GM12878 (cell line): ENCODE results near the gene CRISP2. TPM values are rescaled to one million over a fixed set of nuclear protein-coding genes. Genes with fewer than 3 reads are reported as not detected.
"Not testable (repeated sequence)": the region's sequence is repeated elsewhere in the genome, so short reads cannot be mapped to it uniquely, and the experiment has no call there.

Experiments
- ATAC-seq: fragments of 200-7000 bp; cut with Tn5 transposase; 3 replicates; pipeline ENCODE4 v1.9.1; 2020; ENCODE audit warnings: mild to moderate bottlenecking, moderate library complexity
- BruUV-seq: library from RNA; stranded (reverse); fragments of 400-500 nt; replicated peaks from 2 replicates; lab custom pipeline; 2021; lab: Mats Ljungman, UMichigan
- CTCF ChIA-PET: fragments of 300-600 bp; sonication (Branson Sonifier 250); formaldehyde crosslinking; extraction: SDS; loops from one replicate; lab custom pipeline; 2021; ENCODE audit warnings: inconsistent platforms; lab: Yijun Ruan, JAX
- POLR2A ChIA-PET: fragments of 350-600 bp; formaldehyde crosslinking; extraction: SDS; loops from one replicate; lab custom pipeline; 2021; ENCODE audit warnings: inconsistent platforms; lab: Charles Lee
- RAD21 ChIA-PET: fragments of 300-600 bp; sonication (Branson Sonifier 250); formaldehyde crosslinking; loops from one replicate; lab custom pipeline; 2023; ENCODE audit warnings: antibody characterized with exemption; ENCODE audit not compliant: unreplicated experiment; lab: Charles Lee
- SMC1A ChIA-PET: fragments of 300-600 bp; sonication (Branson Sonifier 250); formaldehyde crosslinking; loops from one replicate; lab custom pipeline; 2023; ENCODE audit not compliant: unreplicated experiment, uncharacterized antibody; lab: Charles Lee
- DNase-seq: peaks from one replicate; pipeline ENCODE4 v3.0.0-alpha.2; 2011; ENCODE audit warnings: low read depth, low spot score
- FAIRE-seq: peaks from 3 replicates; lab custom pipeline; 2011; peaks lifted over from hg19 to GRCh38; lab: Jason Lieb, UNC
- H2AFZ ChIP-seq: 2 replicates; pipeline ENCODE4 v1.6.0; 2011; ENCODE audit warnings: low read depth, low read length, control low read depth; ENCODE audit not compliant: control insufficient read depth
- H3K27ac ChIP-seq: 2 replicates; pipeline ENCODE4 v1.5.1; 2011; ENCODE audit warnings: control low read depth; ENCODE audit not compliant: control insufficient read depth, insufficient read depth
- H3K27me3 ChIP-seq, 2 experiments: replicated peaks in 1 of 2; 2 replicates each; pipeline versions ENCODE4 v1.6.0 to v1.6.1; 2011; ENCODE audit warnings: low read length in 1 of 2; ENCODE audit not compliant: control insufficient read depth in 2 of 2, insufficient read depth in 2 of 2
- H3K36me3 ChIP-seq, 2 experiments: 2 replicates each; pipeline ENCODE4 v1.5.1; 2011; ENCODE audit warnings: low read length in 1 of 2; ENCODE audit not compliant: control insufficient read depth in 2 of 2, insufficient read depth in 2 of 2
- H3K4me1 ChIP-seq: 2 replicates; pipeline ENCODE4 v1.6.1; 2011; ENCODE audit warnings: mild to moderate bottlenecking, low read length, moderate library complexity, mixed read lengths; ENCODE audit not compliant: control insufficient read depth, insufficient read depth
- H3K4me2 ChIP-seq: 2 replicates; pipeline ENCODE4 v1.6.0; 2011; ENCODE audit warnings: control low read depth; ENCODE audit not compliant: control insufficient read depth, insufficient read depth
- H3K4me3 ChIP-seq: fragments of 200-600 bp; sonication (generic); 2 replicates; pipeline ENCODE4 v1.5.1; 2016
- H3K79me2 ChIP-seq: 2 replicates; pipeline ENCODE4 v1.6.0; 2011; ENCODE audit warnings: low read length; ENCODE audit not compliant: control insufficient read depth, insufficient read depth
- H3K9ac ChIP-seq: 2 replicates; pipeline ENCODE4 v1.8.0; 2011; ENCODE audit warnings: low read length, control low read depth, mixed read lengths; ENCODE audit not compliant: control insufficient read depth, insufficient read depth
- H3K9me3 ChIP-seq: replicated peaks from 3 replicates; pipeline ENCODE4 v1.5.1; 2011; ENCODE audit warnings: mild to moderate bottlenecking, low read length; ENCODE audit not compliant: control insufficient read depth, insufficient read depth
- H4K20me1 ChIP-seq: 2 replicates; pipeline ENCODE4 v1.6.0; 2011; ENCODE audit not compliant: control insufficient read depth, insufficient read depth
- BCL3 ChIP-seq: IDR thresholded peaks from 2 replicates; pipeline ENCODE4 v1.6.1; 2011; ENCODE audit warnings: borderline replicate concordance, low read depth, mild to moderate bottlenecking, moderate library complexity, low read length; ENCODE audit not compliant: insufficient read depth, poor library complexity, severe bottlenecking
- ETV6 ChIP-seq, 2 experiments: fragments of 450-650 bp in 1 of 2; IDR thresholded peaks in 1 of 2; conservative IDR thresholded peaks in 1 of 2; 2 replicates each; pipeline ENCODE4 v1.6.1; 2014; ENCODE audit warnings: antibody characterized with exemption in 1 of 2, borderline replicate concordance in 1 of 2, low read depth in 1 of 2, mild to moderate bottlenecking in 1 of 2, moderate library complexity in 1 of 2
- FOXM1 ChIP-seq: IDR thresholded peaks from 2 replicates; pipeline ENCODE4 v1.6.1; 2012; ENCODE audit warnings: low read depth, mild to moderate bottlenecking, inconsistent platforms, low read length, moderate library complexity
- NR2C1 ChIP-seq: fragments of 450-650 bp; IDR thresholded peaks from 2 replicates; pipeline ENCODE4 v1.6.1; 2017; ENCODE audit warnings: antibody characterized with exemption, mild to moderate bottlenecking, moderate library complexity
- ZNF274 ChIP-seq: IDR thresholded peaks from one replicate; pipeline ENCODE4 v1.8.0; 2011; ENCODE audit not compliant: insufficient read length, insufficient read depth
- ZNF384 ChIP-seq: IDR thresholded peaks from 2 replicates; pipeline ENCODE4 v1.6.1; 2012; ENCODE audit warnings: low read depth, mild to moderate bottlenecking, low read length, improper control_type of control experiment, borderline replicate concordance
- WGBS: methylation state at CpG from one replicate; pipeline ENCODE4 v1.1.6; 2016; ENCODE audit warnings: low lambda C conversion rate; ENCODE audit not compliant: insufficient replicate concordance, insufficient coverage; ENCODE audit errors: missing lambda C conversion rate; 5-methylcytosine and 5-hydroxymethylcytosine counted together
- in situ Hi-C: fragments of 300-500 bp; cut with MboI; formaldehyde crosslinking; loops from 9 replicates; pipeline ENCODE4 v1.14.3; 2018; ENCODE audit warnings: mixed read lengths
- intact Hi-C: fragments of 100-400 bp; cut with micrococcal nuclease; formaldehyde crosslinking; loops from one replicate; pipeline ENCODE4 v1.14.2; 2022; ENCODE audit not compliant: unreplicated experiment
- polyA plus RNA-seq, 11 experiments: library from polyadenylated mRNA; depleted of rRNA in 4 of 11; unstranded in 6 of 11; stranded (reverse) in 5 of 11; fragments of >200 nt; fragmentation: Nextera tagmentation in 4 of 11; fragmentation: Illumina TruSeq in 1 of 11; extraction: Ambion mirVana in 4 of 11; extraction: Trizol in 1 of 11; gene quantifications; 1 replicate in 1 of 11; 2 replicates in 10 of 11; pipeline versions ENCODE4 v1.2.1 to v1.2.3, GENCODE V29; 2011 to 2016; ENCODE audit warnings: inconsistent platforms in 2 of 11, missing spikeins in 2 of 11, low read depth in 1 of 11
- total RNA-seq, 4 experiments: library from RNA; depleted of rRNA in 3 of 4; stranded (reverse); fragments of >200 nt in 3 of 4; fragmentation: Illumina TruSeq in 1 of 4; extraction: Trizol in 1 of 4; gene quantifications; 2 replicates each; pipeline versions ENCODE4 v1.2.1 to v1.2.3, GENCODE V29; 2013 to 2021

Gene CRISP2
- total and polyA plus RNA-seq, 10 of the 15 experiments (the other 5 are each of a cell fraction or from before 2014, with no cell fraction given) = not detected

DNA sequence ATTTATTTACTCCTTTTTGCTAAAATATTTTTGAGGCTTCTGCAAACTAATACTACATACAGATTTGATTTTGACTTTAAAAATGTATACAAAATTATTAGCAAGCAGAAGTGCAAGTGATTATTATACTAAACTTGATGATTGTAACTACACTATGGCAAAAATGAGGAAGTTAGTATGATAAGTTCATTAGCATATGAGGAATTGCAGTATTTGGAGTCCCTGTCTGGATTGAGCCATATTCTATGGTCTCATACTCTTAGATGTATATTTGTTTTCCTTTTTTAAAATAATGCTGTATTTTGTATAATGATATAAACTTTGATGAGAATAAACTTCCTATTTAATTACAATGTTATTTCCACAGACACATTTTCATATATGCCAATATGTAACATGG, 16.9 kb upstream of the CRISP2 start:
- BruUV-seq = no TSS peak

DNA sequence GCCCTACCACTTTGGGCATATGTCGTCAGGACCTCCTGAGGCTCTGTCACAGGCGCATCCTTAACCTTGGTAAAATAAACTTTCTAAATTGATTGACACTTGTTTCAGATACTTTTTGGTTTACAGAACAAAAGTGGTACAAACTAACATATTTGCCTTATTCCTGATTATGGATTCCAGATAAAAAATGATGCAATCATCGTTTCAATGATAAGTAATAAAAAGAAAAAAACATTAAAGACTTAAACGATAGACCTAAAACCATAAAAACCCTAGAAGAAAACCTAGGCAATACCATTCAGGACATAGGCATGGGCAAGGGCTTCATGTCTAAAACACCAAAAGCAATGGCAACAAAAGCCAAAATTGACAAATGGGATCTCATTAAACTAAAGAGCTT, 10.6 kb upstream of the CRISP2 start:
- H3K36me3 ChIP-seq, H3K4me2 ChIP-seq, DNase-seq, H3K4me3 ChIP-seq, H3K79me2 ChIP-seq, RAD21 ChIA-PET, in situ Hi-C loops, H3K27ac ChIP-seq, intact Hi-C loops, ATAC-seq, H4K20me1 ChIP-seq, FAIRE-seq, CTCF ChIA-PET, H2AFZ ChIP-seq, H3K9me3 ChIP-seq, H3K27me3 ChIP-seq, H3K4me1 ChIP-seq, H3K9ac ChIP-seq, POLR2A ChIA-PET, SMC1A ChIA-PET, BruUV-seq: not testable (repeated sequence)
- 26% methylated on average over 4 of the region's 4 CpGs for WGBS

More for the DNA sequence above, 16.9 kb upstream of the CRISP2 start:
- Histone ChIP-seq H3K4me3 (no peak overlapping the region), H3K9ac (no peak overlapping the region), H3K27ac (no peak overlapping the region), H2AFZ (no peak overlapping the region), H3K4me1 (no peaks in the 10 kb centered on the region), H3K9me3 (no peaks in the 10 kb centered on the region), H4K20me1 (no peaks in the 10 kb centered on the region), H3K4me2 (no peak overlapping the region), H3K36me3 (no peaks in the 10 kb centered on the region), H3K27me3 (no peaks in the 10 kb centered on the region), H3K79me2 (no peaks in the 10 kb centered on the region)
- ATAC-seq = no peak
- DNase-seq = no peak
- ChIA-PET RAD21 (no interaction called here), SMC1A (no interaction called here), POLR2A (no interaction called here), CTCF (no interaction called here)
- in situ Hi-C loops = no loop called here
- FAIRE-seq = no peak
- intact Hi-C loops = no loop called here
- no peak for TF ChIP-seq FOXM1
- TF ChIP-seq NR2C1 = no peak
- no peak for TF ChIP-seq ZNF274
- TF ChIP-seq BCL3 = no peak
- no peak for TF ChIP-seq ZNF384
- TF ChIP-seq ETV6 (conservative IDR thresholded peaks at IDR 0.05 in 1 of 2, IDR thresholded peaks at IDR 0.05 in 1 of 2; ENCODE audit: borderline replicate concordance in 1 of 2, low read depth in 1 of 2) = no peak
